ENCODE data around the gene FMNL1. TPM values are rescaled to one million over a fixed set of nuclear protein-coding genes. Genes with fewer than 3 reads are reported as not detected.

FMNL1 gene
- polyA plus RNA-seq, 2 of the 4 experiments (the other 2 are of a cell fraction) = 8.6 to 43.9 TPM

DNA sequence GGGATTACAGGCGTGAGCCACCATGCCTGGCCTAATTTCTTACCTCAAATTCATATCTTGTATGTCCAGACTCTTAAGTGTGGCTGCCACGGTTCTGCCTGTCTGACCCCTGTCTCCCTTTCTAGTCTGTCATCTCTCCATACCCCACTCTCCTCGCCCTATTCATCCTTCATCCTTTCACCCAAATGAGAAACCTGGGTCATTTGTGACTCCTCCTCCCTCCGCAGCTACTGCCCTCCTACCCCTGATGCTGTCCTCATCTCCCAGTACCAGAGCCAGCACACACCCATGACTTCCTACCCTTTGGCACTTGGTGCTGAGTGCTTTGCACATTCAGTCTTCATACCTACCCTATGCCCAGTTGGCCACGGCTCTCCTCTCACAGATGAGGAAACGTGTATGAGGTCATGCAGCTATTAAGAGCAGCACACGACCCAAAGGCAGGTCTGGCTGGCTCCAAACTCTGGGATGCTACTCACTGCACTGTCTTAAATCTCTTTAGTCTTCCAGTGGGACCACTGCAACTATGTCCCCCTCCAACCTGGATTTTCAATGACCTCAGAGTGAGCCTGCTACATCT lies 38.6 kb downstream of the FMNL1 start:
- peak overlapping the region in 1 of 2 experiments; percentile 2; a peak in 1 of 6 replicates for H3K27ac ChIP-seq
- ChIA-PET POLR2A (interaction anchor here (0.5 kb wide), 1 partner anchor 112 kb away, joined by 4 read pairs; the partner anchor contains the start of gene HEXIM1), CTCF (interaction anchor here (0.6 to 35.1 kb wide), 10 partner anchors 11 to 134 kb away, joined by 3 to 1378 read pairs (median 6); partner anchors contain the start of genes ACBD4 and FMNL1)
- H3K4me1 ChIP-seq = peaks cover 39% of the 10 kb centered on the region
- 78% methylated on average over 7 of the region's 7 CpGs for WGBS (ENCODE audit: missing lambda C conversion rate)
- no peak for DNase-seq (ENCODE audit: low read depth in 1 of 2, low spot score in 1 of 2)
- peak in 1 of 2 experiments; percentile 4; a peak in 2 of 6 replicates for ATAC-seq
- FAIRE-seq = no peak
- no peaks in the 10 kb centered on the region for H3K9me3 ChIP-seq
- no peak overlapping the region for H3K4me3 ChIP-seq
- no peak overlapping the region for H3K4me2 ChIP-seq
- no peak for TF ChIP-seq JUN (IDR thresholded peaks at IDR 0.05)
- peak; percentile 62; the same call in 1 of the 2 replicates for TF ChIP-seq TP53 (CRISPR knock-in tag; IDR thresholded peaks at IDR 0.05)

DNA sequence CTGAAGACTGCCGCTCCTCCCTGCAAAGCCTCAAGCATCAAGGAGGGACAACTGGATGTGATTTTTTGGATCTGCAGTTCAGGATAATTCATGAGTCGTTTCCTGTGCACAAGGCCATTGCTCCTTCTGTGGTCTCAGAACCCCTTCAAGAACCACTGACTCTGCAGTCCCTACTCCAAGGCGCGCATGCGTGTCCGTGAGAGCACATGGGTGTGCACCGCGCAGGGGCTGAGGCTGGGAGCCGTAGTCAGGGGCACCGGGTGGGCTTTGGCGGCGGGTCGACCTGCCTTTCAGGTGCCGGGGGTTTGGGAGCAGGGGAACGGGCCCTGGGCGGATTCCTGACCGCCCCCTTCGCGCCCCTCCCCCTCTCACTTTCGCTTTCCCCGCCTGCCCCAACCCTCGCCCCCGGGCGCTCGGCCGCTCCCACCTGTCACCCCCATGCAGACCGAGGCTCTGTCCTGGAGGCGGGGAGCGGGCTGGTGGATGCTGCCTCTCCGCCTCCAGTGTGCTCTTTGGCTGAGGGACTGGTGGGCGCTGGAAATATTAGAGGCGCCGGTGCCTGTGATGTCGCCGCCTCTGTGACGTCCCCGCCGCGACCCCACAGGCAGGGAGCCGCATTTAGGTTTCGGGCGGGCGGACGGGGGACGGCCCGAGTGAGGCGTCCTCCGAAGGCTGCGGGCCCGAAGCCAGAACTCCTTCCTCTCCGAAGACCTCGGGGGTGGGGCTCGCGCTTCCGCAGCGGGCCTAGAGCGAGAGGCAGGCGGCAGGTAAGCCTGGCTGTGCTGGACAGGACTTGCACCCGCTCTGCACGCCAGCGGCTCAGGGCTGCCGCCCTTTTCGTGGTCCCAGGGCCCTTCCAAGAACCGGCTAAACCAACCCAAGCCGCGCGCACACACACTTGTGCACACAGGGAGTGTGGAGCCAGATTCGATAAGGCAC lies 40.2 kb downstream of the FMNL1 start, which contains the start of gene SPATA32:
Gene SPATA32 (minus strand): TSS at position 518 of the 939 bp plus-strand sequence. CDS start 78 bp downstream, at position 440.
- ChIA-PET CTCF (interaction anchor here (0.6 to 35.1 kb wide), 8 partner anchors 9 to 131 kb away, joined by 4 to 1378 read pairs (median 129); partner anchors contain the start of gene FMNL1), POLR2A (interaction anchor here (0.6 kb wide), 1 partner anchor 114 kb away, joined by 3 read pairs; no protein-coding TSS in a partner anchor)
- 94% methylated on average over 59 of the region's 68 CpGs for WGBS (ENCODE audit: missing lambda C conversion rate)
- Histone ChIP-seq H3K27ac (peak within 1 kb of the TSS in 1 of 2 experiments; percentile 54; a peak in 3 of 6 replicates), H3K4me3 (no peak within 1 kb of the TSS), H3K9me3 (no peaks in the 10 kb centered on the region), H3K4me2 (no peak within 1 kb of the TSS), H3K4me1 (peaks cover 46% of the 10 kb centered on the region)
- FAIRE-seq (no peak), ATAC-seq (no peak), DNase-seq (ENCODE audit: low read depth in 1 of 2, low spot score in 1 of 2) (no peak)
- TF ChIP-seq HOXA7 (CRISPR knock-in tag; IDR thresholded peaks at IDR 0.05) = no peak
- 0 out of 2 replicates have a peak, but pooled peaks have one; percentile 65 for TF ChIP-seq POLR2AphosphoS2 (conservative IDR thresholded peaks at IDR 0.05; ENCODE audit: low read length)
- no peak for TF ChIP-seq SREBF2 (IDR thresholded peaks at IDR 0.05)
- no peak for TF ChIP-seq RARB (CRISPR knock-in tag; IDR thresholded peaks at IDR 0.05)
- no peak for TF ChIP-seq KDM1A (IDR thresholded peaks at IDR 0.05; ENCODE audit: low read depth)
- no peak for TF ChIP-seq BHLHE40 (IDR thresholded peaks at IDR 0.05; ENCODE audit: low read depth, low read length)
- TF ChIP-seq HOXB13 (CRISPR knock-in tag; IDR thresholded peaks at IDR 0.05; ENCODE audit: low read depth) = no peak
- no peak for TF ChIP-seq NR3C1 (IDR thresholded peaks at IDR 0.05)
- TF ChIP-seq ZNF302 (CRISPR knock-in tag; IDR thresholded peaks at IDR 0.05) = no peak
- TF ChIP-seq JUN (IDR thresholded peaks at IDR 0.05) = peak in 1 of 2 experiments; percentile 8; a peak in 1 of 5 replicates
- no peak for TF ChIP-seq MAFK (IDR thresholded peaks at IDR 0.05; ENCODE audit: partially characterized antibody)
- TF ChIP-seq PHF8 (IDR thresholded peaks at IDR 0.05; ENCODE audit: borderline replicate concordance, low read depth) = no peak
- TF ChIP-seq, protein P1, sequence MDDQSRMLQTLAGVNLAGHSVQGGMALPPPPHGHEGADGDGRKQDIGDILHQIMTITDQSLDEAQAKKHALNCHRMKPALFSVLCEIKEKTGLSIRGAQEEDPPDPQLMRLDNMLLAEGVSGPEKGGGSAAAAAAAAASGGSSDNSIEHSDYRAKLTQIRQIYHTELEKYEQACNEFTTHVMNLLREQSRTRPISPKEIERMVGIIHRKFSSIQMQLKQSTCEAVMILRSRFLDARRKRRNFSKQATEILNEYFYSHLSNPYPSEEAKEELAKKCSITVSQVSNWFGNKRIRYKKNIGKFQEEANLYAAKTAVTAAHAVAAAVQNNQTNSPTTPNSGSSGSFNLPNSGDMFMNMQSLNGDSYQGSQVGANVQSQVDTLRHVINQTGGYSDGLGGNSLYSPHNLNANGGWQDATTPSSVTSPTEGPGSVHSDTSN (IDR thresholded peaks at IDR 0.05) = 0 out of 2 replicates have a peak, but pooled peaks have one; percentile 28
- TF ChIP-seq, protein P2, sequence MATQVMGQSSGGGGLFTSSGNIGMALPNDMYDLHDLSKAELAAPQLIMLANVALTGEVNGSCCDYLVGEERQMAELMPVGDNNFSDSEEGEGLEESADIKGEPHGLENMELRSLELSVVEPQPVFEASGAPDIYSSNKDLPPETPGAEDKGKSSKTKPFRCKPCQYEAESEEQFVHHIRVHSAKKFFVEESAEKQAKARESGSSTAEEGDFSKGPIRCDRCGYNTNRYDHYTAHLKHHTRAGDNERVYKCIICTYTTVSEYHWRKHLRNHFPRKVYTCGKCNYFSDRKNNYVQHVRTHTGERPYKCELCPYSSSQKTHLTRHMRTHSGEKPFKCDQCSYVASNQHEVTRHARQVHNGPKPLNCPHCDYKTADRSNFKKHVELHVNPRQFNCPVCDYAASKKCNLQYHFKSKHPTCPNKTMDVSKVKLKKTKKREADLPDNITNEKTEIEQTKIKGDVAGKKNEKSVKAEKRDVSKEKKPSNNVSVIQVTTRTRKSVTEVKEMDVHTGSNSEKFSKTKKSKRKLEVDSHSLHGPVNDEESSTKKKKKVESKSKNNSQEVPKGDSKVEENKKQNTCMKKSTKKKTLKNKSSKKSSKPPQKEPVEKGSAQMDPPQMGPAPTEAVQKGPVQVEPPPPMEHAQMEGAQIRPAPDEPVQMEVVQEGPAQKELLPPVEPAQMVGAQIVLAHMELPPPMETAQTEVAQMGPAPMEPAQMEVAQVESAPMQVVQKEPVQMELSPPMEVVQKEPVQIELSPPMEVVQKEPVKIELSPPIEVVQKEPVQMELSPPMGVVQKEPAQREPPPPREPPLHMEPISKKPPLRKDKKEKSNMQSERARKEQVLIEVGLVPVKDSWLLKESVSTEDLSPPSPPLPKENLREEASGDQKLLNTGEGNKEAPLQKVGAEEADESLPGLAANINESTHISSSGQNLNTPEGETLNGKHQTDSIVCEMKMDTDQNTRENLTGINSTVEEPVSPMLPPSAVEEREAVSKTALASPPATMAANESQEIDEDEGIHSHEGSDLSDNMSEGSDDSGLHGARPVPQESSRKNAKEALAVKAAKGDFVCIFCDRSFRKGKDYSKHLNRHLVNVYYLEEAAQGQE (IDR thresholded peaks at IDR 0.05) = no peak
- no peak for TF ChIP-seq SMC3 (IDR thresholded peaks at IDR 0.05)
- TF ChIP-seq RFX5 (IDR thresholded peaks at IDR 0.05) = no peak
- no peak for TF ChIP-seq FOXS1 (CRISPR knock-in tag; IDR thresholded peaks at IDR 0.05)
